ENCODE measurements around the gene NME7.

NME7 gene

GRCh38 chr1:169260478-169261151 lies 107.0 kb downstream of the NME7 start:
- H3K36me3 Mint-ChIP-seq: peaks cover 55% of the 10 kb centered on the region
- H3K27ac Mint-ChIP-seq: no peak overlapping the region
- H3K9me3 Mint-ChIP-seq: peaks cover 14% of the 10 kb centered on the region
- ATAC-seq (ENCODE audit: low read depth) (no peak), DNase-seq (ENCODE audit: low spot score in 2 of 2) (no peak)
- H3K4me1 Mint-ChIP-seq: no peaks in the 10 kb centered on the region
- H3K4me3 Mint-ChIP-seq: no peak overlapping the region
- H3K27me3 Mint-ChIP-seq: no peaks in the 10 kb centered on the region

DNA sequence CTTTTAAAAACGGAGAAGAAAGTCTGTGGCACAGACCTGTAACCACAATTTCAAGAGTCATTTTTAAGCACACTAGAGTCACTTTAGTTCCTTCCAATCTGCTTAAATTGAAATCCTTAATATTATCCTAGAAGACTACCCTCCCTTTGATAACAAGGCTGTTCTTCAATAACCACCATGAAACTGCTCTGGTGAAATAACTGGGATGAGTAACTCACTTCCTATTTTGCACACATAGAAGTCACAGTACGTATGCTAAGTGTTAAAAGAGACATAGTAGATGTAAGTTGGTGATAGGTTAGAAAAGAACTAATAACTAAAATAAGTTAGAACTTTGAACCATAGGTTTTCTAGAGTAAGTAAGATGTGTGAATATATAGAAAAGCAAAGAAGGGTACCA lies 107.8 kb downstream of the NME7 start:
- Mint-ChIP-seq H3K9me3 (peaks cover 8% of the 10 kb centered on the region), H3K27me3 (no peaks in the 10 kb centered on the region), H3K4me3 (no peak overlapping the region), H3K36me3 (peaks cover 47% of the 10 kb centered on the region), H3K4me1 (no peaks in the 10 kb centered on the region), H3K27ac (no peak overlapping the region)
- ATAC-seq (ENCODE audit: low read depth) (no peak), DNase-seq (ENCODE audit: low spot score in 2 of 2) (no peak)

- H3K9me3 Mint-ChIP-seq: peaks cover 2% of the 10 kb centered on the region
- ATAC-seq (ENCODE audit: low read depth): no peak
- no peak overlapping the region for H3K4me3 Mint-ChIP-seq
- H3K4me1 Mint-ChIP-seq: no peaks in the 10 kb centered on the region
- no peaks in the 10 kb centered on the region for H3K27me3 Mint-ChIP-seq
- H3K27ac Mint-ChIP-seq: no peak overlapping the region
- no peak for DNase-seq (ENCODE audit: low spot score in 2 of 2)
- peaks cover 1% of the 10 kb centered on the region for H3K36me3 Mint-ChIP-seq
Measured at GRCh38 chr1:169250795-169251194, 116.8 kb downstream of the NME7 start.

DNA sequence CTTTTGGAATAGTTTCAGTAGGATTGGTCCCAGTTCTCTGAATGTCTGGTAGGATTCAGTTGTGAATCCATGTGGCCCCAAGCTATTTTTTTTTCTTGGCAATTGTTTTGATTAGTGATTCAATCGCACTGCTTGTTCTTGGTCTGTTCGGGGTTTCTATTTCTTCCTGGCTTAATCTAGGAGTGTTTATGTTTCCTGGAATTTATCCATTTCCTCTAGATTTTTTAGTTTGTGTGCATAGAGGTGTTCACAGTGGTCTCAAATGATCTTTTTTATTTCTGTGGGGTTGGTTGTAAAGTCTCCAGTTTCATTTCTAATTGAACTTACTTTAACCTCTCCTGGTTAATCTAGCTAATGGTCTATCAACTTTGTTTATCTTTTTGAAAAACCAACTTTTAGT lies 117.6 kb downstream of the NME7 start:
- H3K4me1 Mint-ChIP-seq: no peaks in the 10 kb centered on the region
- H3K36me3 Mint-ChIP-seq: peaks cover 1% of the 10 kb centered on the region
- H3K9me3 Mint-ChIP-seq: peaks cover 2% of the 10 kb centered on the region
- no peak overlapping the region for H3K4me3 Mint-ChIP-seq
- no peaks in the 10 kb centered on the region for H3K27me3 Mint-ChIP-seq
- DNase-seq (ENCODE audit: low spot score in 2 of 2) (no peak), ATAC-seq (ENCODE audit: low read depth) (no peak)
- no peak overlapping the region for H3K27ac Mint-ChIP-seq

GRCh38 chr1:169249611-169250010 lies 118.0 kb downstream of the NME7 start:
- DNase-seq (ENCODE audit: low spot score in 2 of 2) (no peak), ATAC-seq (ENCODE audit: low read depth) (no peak)
- Mint-ChIP-seq H3K27me3 (no peaks in the 10 kb centered on the region), H3K27ac (no peak overlapping the region), H3K36me3 (peaks cover 1% of the 10 kb centered on the region), H3K4me1 (no peaks in the 10 kb centered on the region), H3K9me3 (peaks cover 2% of the 10 kb centered on the region), H3K4me3 (no peak overlapping the region)

DNA sequence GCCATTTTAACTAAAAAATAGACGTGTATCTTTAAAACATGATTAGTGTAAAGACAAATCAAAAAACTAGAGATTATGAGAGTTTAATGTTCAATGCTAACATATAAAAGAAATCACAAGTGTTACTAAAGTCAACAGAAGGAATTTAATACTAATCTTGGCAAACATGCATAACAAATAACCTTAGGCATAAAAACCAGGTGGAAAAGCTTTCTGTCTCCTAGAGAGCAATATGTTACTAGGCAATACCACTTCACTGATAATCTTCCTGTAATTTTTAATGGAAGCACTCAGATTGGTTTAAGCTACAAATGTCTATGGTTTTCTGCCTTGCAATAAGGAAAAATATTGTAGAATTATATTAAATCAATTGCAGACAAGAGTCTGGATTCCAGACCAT lies 121.9 kb downstream of the NME7 start:
- Mint-ChIP-seq H3K9me3 (no peaks in the 10 kb centered on the region), H3K4me1 (no peaks in the 10 kb centered on the region), H3K36me3 (no peaks in the 10 kb centered on the region), H3K27me3 (no peaks in the 10 kb centered on the region), H3K4me3 (no peak overlapping the region), H3K27ac (no peak overlapping the region)
- DNase-seq (ENCODE audit: low spot score in 2 of 2): no peak
- ATAC-seq (ENCODE audit: low read depth): no peak

DNA sequence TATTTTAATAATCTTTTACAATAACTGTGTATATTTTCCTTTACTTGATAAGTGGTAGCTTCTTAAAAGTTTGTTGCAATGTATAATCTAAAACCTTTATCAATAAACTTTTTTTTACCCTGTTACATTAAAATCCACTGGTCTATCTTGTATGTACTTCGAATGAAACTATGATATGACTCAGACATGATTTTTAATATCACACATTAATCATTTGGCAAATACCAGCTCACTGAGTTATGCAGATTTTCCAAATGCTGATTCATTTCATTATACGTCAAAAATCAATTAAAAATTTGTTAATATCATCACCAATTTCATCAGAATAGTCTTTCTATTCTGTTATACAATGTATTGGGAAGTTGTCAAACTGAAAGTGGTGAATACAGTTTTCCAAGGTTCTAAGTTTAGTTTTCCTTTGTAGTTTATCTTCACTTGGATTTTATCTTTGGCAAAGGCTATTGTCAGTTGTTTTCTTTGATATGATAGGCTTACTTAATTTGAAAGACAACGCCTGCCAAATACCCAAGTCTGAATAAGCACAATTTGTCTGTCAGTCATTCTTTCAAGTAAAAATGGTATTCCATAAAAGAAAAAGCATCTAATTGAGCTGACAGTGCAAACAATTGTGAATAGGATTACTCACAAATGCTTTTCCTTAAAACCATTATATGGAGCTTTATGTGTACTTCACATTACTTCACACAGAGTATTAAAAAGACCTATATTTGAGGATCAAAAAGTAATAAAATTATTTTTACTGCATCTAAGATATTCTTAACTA lies 127.0 kb downstream of the NME7 start:
- DNase-seq (ENCODE audit: low spot score in 2 of 2) (no peak), ATAC-seq (ENCODE audit: low read depth) (no peak)
- no peak overlapping the region for H3K4me3 Mint-ChIP-seq
- no peaks in the 10 kb centered on the region for H3K27me3 Mint-ChIP-seq
- H3K4me1 Mint-ChIP-seq: no peaks in the 10 kb centered on the region
- H3K9me3 Mint-ChIP-seq: no peaks in the 10 kb centered on the region
- no peak overlapping the region for H3K27ac Mint-ChIP-seq
- peaks cover 2% of the 10 kb centered on the region for H3K36me3 Mint-ChIP-seq

DNA sequence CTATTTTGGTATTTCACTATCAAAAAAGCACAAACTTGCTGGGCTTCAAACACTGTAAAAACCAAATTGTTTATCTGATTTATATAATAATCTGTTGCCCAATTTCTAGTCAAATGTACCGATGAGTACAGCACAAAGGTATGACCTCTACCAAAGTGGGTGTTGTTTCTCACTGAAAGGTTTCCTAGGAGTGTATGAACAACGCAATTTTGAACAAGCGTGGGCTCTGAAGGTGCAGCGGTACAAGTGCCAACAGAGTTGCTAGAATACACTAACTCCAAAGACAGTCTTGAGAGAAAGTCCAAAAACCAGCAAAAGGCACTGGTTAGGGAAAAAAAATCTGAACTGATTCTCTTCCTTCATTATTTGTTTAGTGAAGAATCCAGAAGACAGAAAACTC lies 130.7 kb downstream of the NME7 start:
- no peaks in the 10 kb centered on the region for H3K27me3 Mint-ChIP-seq
- ATAC-seq (ENCODE audit: low read depth) (no peak), DNase-seq (ENCODE audit: low spot score in 2 of 2) (no peak)
- H3K36me3 Mint-ChIP-seq: peaks cover 10% of the 10 kb centered on the region
- no peaks in the 10 kb centered on the region for H3K9me3 Mint-ChIP-seq
- no peak overlapping the region for H3K27ac Mint-ChIP-seq
- H3K4me3 Mint-ChIP-seq: no peak overlapping the region
- no peaks in the 10 kb centered on the region for H3K4me1 Mint-ChIP-seq

DNA sequence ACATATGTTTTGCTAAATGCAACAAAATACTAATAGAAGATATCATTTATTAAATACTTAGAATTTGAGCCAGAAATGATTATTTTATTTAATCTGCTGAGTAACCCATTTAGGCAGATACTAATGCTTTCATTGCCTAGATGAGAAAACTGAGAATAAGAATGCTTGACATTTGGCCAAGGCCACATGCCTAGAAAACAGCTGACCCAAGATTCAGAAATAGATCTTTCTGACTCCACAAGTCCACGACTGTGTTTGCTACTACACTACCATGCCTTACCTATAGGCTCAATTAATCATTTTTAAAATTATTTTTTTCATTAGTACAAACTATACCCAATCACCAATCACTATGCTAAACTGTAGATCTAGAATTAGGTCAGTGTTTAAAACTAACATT lies 131.5 kb downstream of the NME7 start:
- H3K4me1 Mint-ChIP-seq: no peaks in the 10 kb centered on the region
- no peak overlapping the region for H3K27ac Mint-ChIP-seq
- no peaks in the 10 kb centered on the region for H3K27me3 Mint-ChIP-seq

GRCh38 chr1:169235568-169235967 lies 132.0 kb downstream of the NME7 start:
- Mint-ChIP-seq H3K36me3 (peaks cover 13% of the 10 kb centered on the region), H3K4me3 (no peak overlapping the region), H3K4me1 (no peaks in the 10 kb centered on the region), H3K9me3 (no peaks in the 10 kb centered on the region), H3K27me3 (no peaks in the 10 kb centered on the region), H3K27ac (no peak overlapping the region)
- no peak for ATAC-seq (ENCODE audit: low read depth)
- DNase-seq (ENCODE audit: low spot score in 2 of 2): no peak

More for the DNA sequence above, 131.5 kb downstream of the NME7 start:
- ATAC-seq (ENCODE audit: low read depth): no peak
- H3K4me3 Mint-ChIP-seq: no peak overlapping the region
- H3K36me3 Mint-ChIP-seq: peaks cover 10% of the 10 kb centered on the region
- no peaks in the 10 kb centered on the region for H3K9me3 Mint-ChIP-seq
- DNase-seq (ENCODE audit: low spot score in 2 of 2): no peak

- H3K27ac Mint-ChIP-seq: no peak overlapping the region
- ATAC-seq (ENCODE audit: low read depth): no peak
- no peaks in the 10 kb centered on the region for H3K27me3 Mint-ChIP-seq
- no peaks in the 10 kb centered on the region for H3K9me3 Mint-ChIP-seq
- H3K4me3 Mint-ChIP-seq: no peak overlapping the region
- no peak for DNase-seq (ENCODE audit: low spot score in 2 of 2)
- H3K4me1 Mint-ChIP-seq: no peaks in the 10 kb centered on the region
- H3K36me3 Mint-ChIP-seq: peaks cover 13% of the 10 kb centered on the region
Measured at GRCh38 chr1:169234780-169235179, 132.8 kb downstream of the NME7 start.

- H3K4me1 Mint-ChIP-seq: peaks cover 3% of the 10 kb centered on the region
Measured at GRCh38 chr1:169217636-169218035, 150.0 kb downstream of the NME7 start.

DNA sequence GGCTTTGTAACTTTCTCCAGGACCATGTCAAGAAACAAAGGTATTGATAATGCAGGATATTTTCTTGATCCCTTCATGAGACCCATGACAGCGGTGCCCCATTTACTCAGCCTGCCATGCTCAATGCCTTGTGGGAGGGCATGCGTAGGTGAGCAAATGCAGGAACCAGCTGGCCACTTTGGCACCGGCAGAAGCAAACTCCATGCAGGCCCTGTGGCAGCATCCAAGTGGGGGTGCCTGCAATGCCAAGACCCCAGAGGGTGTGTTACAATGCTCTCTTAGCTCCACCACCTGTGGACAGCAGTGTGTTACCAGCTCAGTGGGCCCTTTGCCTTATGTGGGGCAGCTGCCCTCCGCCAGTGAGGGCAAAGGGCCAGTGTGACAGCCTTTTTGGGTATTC lies 153.0 kb downstream of the NME7 start:
- ATAC-seq (ENCODE audit: low read depth): no peak
- no peak for DNase-seq (ENCODE audit: low spot score in 2 of 2)
- H3K9me3 Mint-ChIP-seq: peaks cover 1% of the 10 kb centered on the region

More at GRCh38 chr1:169217636-169218035, 150.0 kb downstream of the NME7 start:
- ATAC-seq (ENCODE audit: low read depth) (no peak), DNase-seq (ENCODE audit: low spot score in 2 of 2) (no peak)
- H3K4me3 Mint-ChIP-seq: no peak overlapping the region
- H3K27me3 Mint-ChIP-seq: no peaks in the 10 kb centered on the region
- H3K36me3 Mint-ChIP-seq: peaks cover 10% of the 10 kb centered on the region
- peaks cover 1% of the 10 kb centered on the region for H3K9me3 Mint-ChIP-seq
- no peak overlapping the region for H3K27ac Mint-ChIP-seq

GRCh38 chr1:169212088-169212487 lies 155.5 kb downstream of the NME7 start:
- H3K4me3 Mint-ChIP-seq: no peak overlapping the region
- no peak for DNase-seq (ENCODE audit: low spot score in 2 of 2)
- H3K36me3 Mint-ChIP-seq: peaks cover 8% of the 10 kb centered on the region
- H3K27me3 Mint-ChIP-seq: no peaks in the 10 kb centered on the region
- no peak overlapping the region for H3K27ac Mint-ChIP-seq
- H3K9me3 Mint-ChIP-seq: peaks cover 1% of the 10 kb centered on the region
- no peak for ATAC-seq (ENCODE audit: low read depth)
- H3K4me1 Mint-ChIP-seq: no peaks in the 10 kb centered on the region

More for the DNA sequence above, 153.0 kb downstream of the NME7 start:
- Mint-ChIP-seq H3K27me3 (no peaks in the 10 kb centered on the region), H3K27ac (no peak overlapping the region), H3K4me3 (no peak overlapping the region), H3K36me3 (peaks cover 10% of the 10 kb centered on the region), H3K4me1 (peaks cover 3% of the 10 kb centered on the region)
